Mucosa of descending colon (tissue), 3 donors: ENCODE measurements around the gene KATNB1. TPM values are rescaled to one million over a fixed set of nuclear protein-coding genes. Genes with fewer than 3 reads are reported as not detected.
A peak's percentile ranks its signal among the peaks of the same experiment; 100 is the strongest.

Source experiments
- ATAC-seq: fragments of 200-7000 bp; cut with Tn5 transposase; one replicate; pipeline ENCODE4 v1.9.1; 2020; ENCODE audit warnings: mild to moderate bottlenecking, moderate library complexity
- DNase-seq, 3 donors: peaks; one replicate each; pipeline ENCODE4 v3.0.0-alpha.2; 2020
- H3K36me3 ChIP-seq: fragments of 200-600 bp; one replicate; pipeline ENCODE4 v1.8.0; 2021; ENCODE audit warnings: low read depth, mild to moderate bottlenecking
- H3K4me1 ChIP-seq: fragments of 200-600 bp; one replicate; pipeline ENCODE4 v1.8.0; 2021; ENCODE audit warnings: low read depth, mild to moderate bottlenecking
- H3K4me3 ChIP-seq: fragments of 200-600 bp; one replicate; pipeline ENCODE4 v1.8.0; 2021; ENCODE audit warnings: mild to moderate bottlenecking
- H3K9me3 ChIP-seq: fragments of 200-600 bp; one replicate; pipeline ENCODE4 v1.8.0; 2021; ENCODE audit warnings: mild to moderate bottlenecking
- CTCF ChIP-seq: fragments of 200-600 bp; IDR thresholded peaks from one replicate; pipeline ENCODE4 v1.8.0; 2022; ENCODE audit warnings: antibody characterized with exemption, mild to moderate bottlenecking
- intact Hi-C, 2 donors: fragments of 100-400 bp; cut with DNase I in 1 of 2; cut with micrococcal nuclease in 1 of 2; formaldehyde crosslinking; loops; one replicate each; pipeline versions ENCODE4 v1.11.0 to v1.11.1; 2022; cut with DNase I, micrococcal nuclease
- total RNA-seq, 3 donors: library from RNA; stranded (reverse); fragmentation: NEBNext Ultra II Directional in 2 of 3; extraction: Animal tissue kit (Norgen Biotek cat#: 25700) in 2 of 3; gene quantifications; one replicate each; pipeline versions ENCODE4 v1.2.1 to v1.2.4, GENCODE V29; 2021 to 2023
- donor health status: DM: no; HTN: no; CAD: no; lungs with moderate emphysema.
- donor health status: DM: no; HTN: no; CAD: no.
- donor health status: DM: no; HTN: yes; CAD: no.

Gene KATNB1
- total RNA-seq, 3 donors from 2014 or later, result 12.8 to 21.1 (median 17.9) TPM

GRCh38 chr16:57738844-57739243, 3.3 kb downstream of the KATNB1 start:
- DNase-seq (no peak), ATAC-seq (no peak)
- intact Hi-C loops, result no loop called here

GRCh38 chr16:57739756-57740422, 4.3 kb downstream of the KATNB1 start:
- peak in 1 of 3 donors; percentile 24 for DNase-seq
- H3K36me3 ChIP-seq, result peaks cover 4% of the 10 kb centered on the region
- no peaks in the 10 kb centered on the region for H3K9me3 ChIP-seq
- TF ChIP-seq CTCF, result no peak
- H3K4me3 ChIP-seq, result no peak overlapping the region
- no peak for ATAC-seq
- peaks cover 13% of the 10 kb centered on the region for H3K4me1 ChIP-seq
- intact Hi-C loops, result no loop called here

More at GRCh38 chr16:57738844-57739243, 3.3 kb downstream of the KATNB1 start:
- no peak overlapping the region for H3K4me3 ChIP-seq
- H3K9me3 ChIP-seq, result no peaks in the 10 kb centered on the region
- peaks cover 4% of the 10 kb centered on the region for H3K36me3 ChIP-seq
- H3K4me1 ChIP-seq, result peaks cover 18% of the 10 kb centered on the region
- no peak for TF ChIP-seq CTCF

- Histone ChIP-seq H3K36me3 (peaks cover under 1% of the 10 kb centered on the region), H3K4me3 (no peak overlapping the region), H3K4me1 (peaks cover 13% of the 10 kb centered on the region), H3K9me3 (no peaks in the 10 kb centered on the region)
- ATAC-seq, result no peak
- TF ChIP-seq CTCF, result no peak
- intact Hi-C loops, result no loop called here
- peak in 1 of 3 donors; percentile 18 for DNase-seq
These were observed 5.0 kb downstream of the KATNB1 start for GRCh38 chr16:57740423-57741071.

GRCh38 chr16:57741660-57742191, 6.2 kb downstream of the KATNB1 start:
- no peaks in the 10 kb centered on the region for H3K36me3 ChIP-seq
- no peak for TF ChIP-seq CTCF
- no peak overlapping the region for H3K4me3 ChIP-seq
- peaks cover 5% of the 10 kb centered on the region for H3K4me1 ChIP-seq
- H3K9me3 ChIP-seq, result no peaks in the 10 kb centered on the region
- DNase-seq (peak in 2 of 3 donors; percentile 20 to 44), ATAC-seq (no peak)
- intact Hi-C loops, result no loop called here

GRCh38 chr16:57742543-57742942, 7.0 kb downstream of the KATNB1 start:
- no peaks in the 10 kb centered on the region for H3K4me1 ChIP-seq
- no peaks in the 10 kb centered on the region for H3K36me3 ChIP-seq
- intact Hi-C loops, result no loop called here
- ATAC-seq, result no peak
- H3K9me3 ChIP-seq, result no peaks in the 10 kb centered on the region
- TF ChIP-seq CTCF, result no peak
- DNase-seq, result no peak
- H3K4me3 ChIP-seq, result no peak overlapping the region
